WTC11 (cell line): ENCODE measurements around the gene ENTHD1.

Experiments used
- AR ChIP-seq: fragments of 250-450 bp; sonication (Bioruptor Pico); IDR thresholded peaks from 2 replicates; pipeline ENCODE4 v1.9.0; 2021; ENCODE audit warnings: mild to moderate bottlenecking
- ATF3 ChIP-seq: sonication (generic); formaldehyde crosslinking; conservative IDR thresholded peaks from 2 replicates; pipeline ENCODE4 v1.8.1; 2022; ENCODE audit warnings: mild to moderate bottlenecking, missing genetic modification reagents
- CTCF ChIP-seq: fragments of 200-600 bp; IDR thresholded peaks from 2 replicates; pipeline ENCODE4 v1.8.0; 2022; ENCODE audit warnings: antibody characterized with exemption
- HMGXB4 ChIP-seq: sonication (generic); formaldehyde crosslinking; IDR thresholded peaks from 2 replicates; pipeline ENCODE4 v1.8.1; 2023; ENCODE audit warnings: mild to moderate bottlenecking, moderate library complexity, missing genetic modification reagents
- JUN ChIP-seq: sonication (generic); formaldehyde crosslinking; IDR thresholded peaks from 2 replicates; pipeline ENCODE4 v1.8.0; 2023; ENCODE audit warnings: mild to moderate bottlenecking, missing genetic modification reagents
- MAX ChIP-seq: sonication (generic); formaldehyde crosslinking; IDR thresholded peaks from 2 replicates; pipeline ENCODE4 v1.8.0; 2022; ENCODE audit warnings: mild to moderate bottlenecking, missing genetic modification reagents
- SMAD4 ChIP-seq: sonication (generic); formaldehyde crosslinking; IDR thresholded peaks from 2 replicates; pipeline ENCODE4 v1.8.0; 2022; ENCODE audit warnings: mild to moderate bottlenecking, missing genetic modification reagents
- STAT6 ChIP-seq: sonication (generic); formaldehyde crosslinking; conservative IDR thresholded peaks from 2 replicates; pipeline ENCODE4 v1.8.1; 2023; ENCODE audit warnings: mild to moderate bottlenecking, low read depth, missing genetic modification reagents, moderate library complexity
- TP53 ChIP-seq: sonication (generic); formaldehyde crosslinking; IDR thresholded peaks from 2 replicates; pipeline ENCODE4 v1.8.1; 2023; ENCODE audit warnings: mild to moderate bottlenecking, missing genetic modification reagents
- ZBTB21 ChIP-seq: sonication (generic); formaldehyde crosslinking; IDR thresholded peaks from 2 replicates; pipeline ENCODE4 v1.8.1; 2023; ENCODE audit warnings: mild to moderate bottlenecking, missing genetic modification reagents, borderline replicate concordance
- ZNF232 ChIP-seq: sonication (generic); formaldehyde crosslinking; IDR thresholded peaks from 2 replicates; pipeline ENCODE4 v1.8.0; 2022; ENCODE audit warnings: mild to moderate bottlenecking, missing genetic modification reagents

- TF ChIP-seq TP53 (CRISPR knock-in tag) (no peak), CTCF (no peak), AR (CRISPR knock-in tag) (no peak), SMAD4 (CRISPR knock-in tag) (no peak), JUN (no peak), ZBTB21 (CRISPR knock-in tag) (no peak), STAT6 (CRISPR knock-in tag) (no peak), ZNF232 (CRISPR knock-in tag) (no peak), ATF3 (no peak), HMGXB4 (CRISPR knock-in tag) (no peak), MAX (CRISPR knock-in tag) (no peak)
Measured at GRCh38 chr22:39915295-39915726, 21.8 kb upstream of the ENTHD1 start.
